ENCODE measurements around the gene YES1.

GRCh38 chr18:697800-698199 lies 114.2 kb downstream of the YES1 start:
- TF ChIP-seq CTCF (IDR thresholded peaks at IDR 0.05; ENCODE audit: insufficient read depth, low read length), result no peak
- no peak for TF ChIP-seq GABPA (IDR thresholded peaks at IDR 0.05; ENCODE audit: low read depth)
- no peak for TF ChIP-seq POLR2AphosphoS5 (IDR thresholded peaks at IDR 0.05; ENCODE audit: low read depth)
- TF ChIP-seq REST (IDR thresholded peaks at IDR 0.05; ENCODE audit: insufficient replicate concordance, low read depth), result no peak
